ENCODE measurements around the gene SLC6A1.

DNA sequence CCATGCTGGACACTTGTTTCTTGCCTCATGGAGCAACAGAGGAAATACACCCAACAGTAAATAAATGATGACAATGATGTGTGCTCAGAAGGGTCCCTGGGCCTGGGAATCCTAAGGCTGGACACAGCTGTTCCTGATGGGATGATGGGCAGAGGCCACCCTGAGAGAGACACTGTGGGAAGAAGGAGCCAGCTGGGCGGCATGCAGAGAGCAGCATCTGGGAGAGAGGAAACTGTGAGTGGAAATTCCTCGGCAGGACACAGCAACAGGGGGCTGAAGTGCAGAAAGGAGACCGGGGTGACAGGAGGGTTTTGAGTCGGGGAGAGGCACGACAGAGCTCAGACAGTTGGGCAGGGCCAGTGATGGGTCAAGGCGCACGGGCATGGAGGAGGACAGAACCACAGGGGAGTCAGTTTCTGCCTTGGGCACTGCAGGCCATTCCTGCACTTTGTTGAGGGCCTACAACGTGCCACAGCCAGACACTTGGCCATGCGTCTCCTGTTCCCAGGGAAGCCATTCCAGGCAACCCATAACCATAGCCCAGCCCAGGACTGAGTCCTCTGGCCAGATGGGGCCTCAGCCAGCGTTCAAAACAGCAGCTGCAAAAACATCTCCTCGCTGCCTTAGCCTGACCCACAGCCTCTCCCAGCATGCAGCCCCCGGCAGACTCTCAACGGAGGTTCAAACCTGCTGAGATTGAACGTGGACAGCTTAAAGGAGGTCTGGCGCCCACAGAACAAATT is 36.7 kb upstream of the SLC6A1 start:
- no peak for TF ChIP-seq ZFP30 (CRISPR knock-in tag; IDR thresholded peaks at IDR 0.05)
- TF ChIP-seq POU6F1 (CRISPR knock-in tag; IDR thresholded peaks at IDR 0.05; ENCODE audit: borderline replicate concordance, low read depth): no peak
- no peak for TF ChIP-seq CSDC2 (CRISPR knock-in tag; IDR thresholded peaks at IDR 0.05)
- TF ChIP-seq TOX (CRISPR knock-in tag; IDR thresholded peaks at IDR 0.05; ENCODE audit: borderline replicate concordance): no peak
- TF ChIP-seq ZNF8 (CRISPR knock-in tag; IDR thresholded peaks at IDR 0.05): no peak
- TF ChIP-seq GLIS3 (CRISPR knock-in tag; IDR thresholded peaks at IDR 0.05): no peak
- no peak for TF ChIP-seq CREB5 (CRISPR knock-in tag; IDR thresholded peaks at IDR 0.05; ENCODE audit: low read depth)
- TF ChIP-seq ZNF70 (CRISPR knock-in tag; IDR thresholded peaks at IDR 0.05): no peak
- TF ChIP-seq SNAI2 (CRISPR knock-in tag; IDR thresholded peaks at IDR 0.05): no peak
- no peak for TF ChIP-seq ZC3H10 (CRISPR knock-in tag; IDR thresholded peaks at IDR 0.05)
- TF ChIP-seq PPARA (CRISPR knock-in tag; IDR thresholded peaks at IDR 0.05; ENCODE audit: borderline replicate concordance): no peak
- no peak for TF ChIP-seq ARNTL (CRISPR knock-in tag; IDR thresholded peaks at IDR 0.05; ENCODE audit: borderline replicate concordance, low read depth)
- TF ChIP-seq TSHZ2 (CRISPR knock-in tag; IDR thresholded peaks at IDR 0.05): no peak
